Gastrocnemius medialis (tissue), 4 donors: ENCODE results near the gene TMEM53. TPM values are rescaled to one million over a fixed set of nuclear protein-coding genes. Genes with fewer than 3 reads are reported as not detected.

Source experiments
- ATAC-seq, 2 donors: fragments of 150-250 bp; one replicate each; pipeline ENCODE4 v1.9.1; 2016
- DNase-seq, 2 donors: peaks; one replicate each; pipeline ENCODE4 v3.0.0-alpha.2; 2019
- H3K27ac ChIP-seq, 4 donors: fragments of 200-600 bp; sonication (generic); 1 replicate in 1 of 4; 2 replicates in 3 of 4; pipeline ENCODE4 v1.5.1; 2016 to 2018; ENCODE audit warnings: mild to moderate bottlenecking in 2 of 4, moderate library complexity in 1 of 4
- H3K27me3 ChIP-seq, 3 donors: fragments of 200-600 bp; sonication (generic) in 2 of 3; 1 replicate in 1 of 3; 2 replicates in 2 of 3; pipeline versions ENCODE4 v1.5.1 to v1.6.0; 2016 to 2019; ENCODE audit warnings: mild to moderate bottlenecking in 1 of 3, moderate library complexity in 1 of 3
- H3K36me3 ChIP-seq, 2 donors: fragments of 200-600 bp; sonication (generic) in 1 of 2; one replicate each; pipeline ENCODE4 v1.5.1; 2017 to 2018
- H3K4me1 ChIP-seq, 2 donors: fragments of 200-600 bp; sonication (generic) in 1 of 2; one replicate each; pipeline ENCODE4 v1.5.1; 2016 to 2017; ENCODE audit warnings: mild to moderate bottlenecking in 2 of 2
- H3K4me3 ChIP-seq, 4 donors: fragments of 200-600 bp; sonication (generic) in 3 of 4; 1 replicate in 1 of 4; 2 replicates in 3 of 4; pipeline ENCODE4 v1.5.1; 2016 to 2019; ENCODE audit warnings: mild to moderate bottlenecking in 2 of 4
- H3K9me3 ChIP-seq, 3 donors: fragments of 200-600 bp; sonication (generic) in 2 of 3; 1 replicate in 1 of 3; 2 replicates in 2 of 3; pipeline ENCODE4 v1.5.1; 2016 to 2019
- POLR2A ChIP-seq, 2 donors: fragments of 450-650 bp; IDR thresholded peaks; one replicate each; pipeline ENCODE4 v1.6.1; 2017; ENCODE audit warnings: antibody characterized with exemption in 2 of 2, mild to moderate bottlenecking in 2 of 2, moderate library complexity in 2 of 2
- in situ Hi-C, 4 donors: fragments of 200-750 bp; cut with MboI; loops; one replicate each; pipeline versions ENCODE4 v1.15.0 to v1.8.0; 2017; ENCODE audit warnings: low sequenced_read_pairs in 4 of 4
- intact Hi-C: fragments of 100-400 bp; cut with DNase I; formaldehyde crosslinking; loops from one replicate; pipeline ENCODE4 v1.15.1; 2023; ENCODE audit warnings: low total_unique reads
- total RNA-seq, 4 donors: library from RNA; depleted of rRNA; stranded (reverse); fragments of >200 nt; gene quantifications; one replicate each; pipeline versions ENCODE4 v1.1.0 to v1.2.3, GENCODE V29; 2016
- TF ChIP-seq, protein P1 (sequence below), 5 experiments: fragments of 450-650 bp in 3 of 5; fragments of 200-600 bp in 2 of 5; sonication (generic) in 2 of 5; IDR thresholded peaks in 4 of 5; conservative IDR thresholded peaks in 1 of 5; 1 replicate in 4 of 5; 2 replicates in 1 of 5; pipeline ENCODE4 v1.5.1; 2016 to 2019; ENCODE audit warnings: antibody characterized with exemption in 5 of 5, mild to moderate bottlenecking in 3 of 5, moderate library complexity in 3 of 5

Gene TMEM53
- total RNA-seq, 4 donors from 2014 or later = 2.6 to 5.9 (median 4.2) TPM

GRCh38 chr1:44695671-44696070, 21.4 kb upstream of the TMEM53 start:
- no peaks in the 10 kb centered on the region for H3K27me3 ChIP-seq
- DNase-seq (no peak), ATAC-seq (no peak)
- no peak overlapping the region for H3K27ac ChIP-seq
- H3K36me3 ChIP-seq = no peaks in the 10 kb centered on the region
- in situ Hi-C loops (no loop called here), intact Hi-C loops (no loop called here)
- H3K9me3 ChIP-seq = no peaks in the 10 kb centered on the region
- H3K4me3 ChIP-seq = no peak overlapping the region
- H3K4me1 ChIP-seq = no peaks in the 10 kb centered on the region
- TF ChIP-seq, protein P1, sequence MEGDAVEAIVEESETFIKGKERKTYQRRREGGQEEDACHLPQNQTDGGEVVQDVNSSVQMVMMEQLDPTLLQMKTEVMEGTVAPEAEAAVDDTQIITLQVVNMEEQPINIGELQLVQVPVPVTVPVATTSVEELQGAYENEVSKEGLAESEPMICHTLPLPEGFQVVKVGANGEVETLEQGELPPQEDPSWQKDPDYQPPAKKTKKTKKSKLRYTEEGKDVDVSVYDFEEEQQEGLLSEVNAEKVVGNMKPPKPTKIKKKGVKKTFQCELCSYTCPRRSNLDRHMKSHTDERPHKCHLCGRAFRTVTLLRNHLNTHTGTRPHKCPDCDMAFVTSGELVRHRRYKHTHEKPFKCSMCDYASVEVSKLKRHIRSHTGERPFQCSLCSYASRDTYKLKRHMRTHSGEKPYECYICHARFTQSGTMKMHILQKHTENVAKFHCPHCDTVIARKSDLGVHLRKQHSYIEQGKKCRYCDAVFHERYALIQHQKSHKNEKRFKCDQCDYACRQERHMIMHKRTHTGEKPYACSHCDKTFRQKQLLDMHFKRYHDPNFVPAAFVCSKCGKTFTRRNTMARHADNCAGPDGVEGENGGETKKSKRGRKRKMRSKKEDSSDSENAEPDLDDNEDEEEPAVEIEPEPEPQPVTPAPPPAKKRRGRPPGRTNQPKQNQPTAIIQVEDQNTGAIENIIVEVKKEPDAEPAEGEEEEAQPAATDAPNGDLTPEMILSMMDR (IDR thresholded peaks at IDR 0.05 in 4 of 5, conservative IDR thresholded peaks at IDR 0.05 in 1 of 5) = no peak
- TF ChIP-seq POLR2A (IDR thresholded peaks at IDR 0.05) = no peak

DNA sequence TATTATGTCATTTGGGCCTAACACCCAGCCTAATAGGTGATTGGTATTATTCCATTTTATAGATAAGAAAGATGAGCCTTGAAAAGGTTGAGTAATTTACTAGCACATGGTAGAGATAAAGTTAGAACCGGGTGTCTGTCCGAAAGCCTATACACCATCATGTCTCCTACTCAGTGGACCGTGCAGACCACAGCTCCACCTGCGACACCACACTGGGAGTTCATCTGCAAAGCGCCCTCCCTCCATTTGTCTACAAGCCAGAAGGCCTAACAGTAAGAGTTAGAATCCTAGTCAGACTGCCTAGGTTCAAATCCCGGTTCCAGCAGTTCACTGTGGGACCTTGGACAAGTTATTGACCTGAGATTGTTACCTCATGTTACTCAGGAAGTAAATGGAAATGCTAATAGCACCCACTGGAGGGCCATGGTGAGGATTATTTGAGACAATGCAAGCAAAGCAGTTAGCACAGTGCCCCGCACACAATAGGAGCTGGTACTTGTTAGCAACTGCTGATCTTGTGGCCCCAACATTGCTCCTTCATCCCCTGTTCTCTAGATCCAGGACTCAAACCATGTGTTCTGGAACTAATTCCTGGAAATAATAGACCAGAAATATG, 20.7 kb upstream of the TMEM53 start:
- in situ Hi-C loops = no loop called here
- DNase-seq (no peak), ATAC-seq (no peak)
- TF ChIP-seq, protein P1 (IDR thresholded peaks at IDR 0.05 in 4 of 5, conservative IDR thresholded peaks at IDR 0.05 in 1 of 5) = no peak
- TF ChIP-seq POLR2A (IDR thresholded peaks at IDR 0.05) = no peak
- Histone ChIP-seq H3K4me3 (no peak overlapping the region), H3K4me1 (no peaks in the 10 kb centered on the region), H3K27ac (no peak overlapping the region), H3K9me3 (no peaks in the 10 kb centered on the region), H3K27me3 (no peaks in the 10 kb centered on the region), H3K36me3 (no peaks in the 10 kb centered on the region)
- intact Hi-C loops = no loop called here

DNA sequence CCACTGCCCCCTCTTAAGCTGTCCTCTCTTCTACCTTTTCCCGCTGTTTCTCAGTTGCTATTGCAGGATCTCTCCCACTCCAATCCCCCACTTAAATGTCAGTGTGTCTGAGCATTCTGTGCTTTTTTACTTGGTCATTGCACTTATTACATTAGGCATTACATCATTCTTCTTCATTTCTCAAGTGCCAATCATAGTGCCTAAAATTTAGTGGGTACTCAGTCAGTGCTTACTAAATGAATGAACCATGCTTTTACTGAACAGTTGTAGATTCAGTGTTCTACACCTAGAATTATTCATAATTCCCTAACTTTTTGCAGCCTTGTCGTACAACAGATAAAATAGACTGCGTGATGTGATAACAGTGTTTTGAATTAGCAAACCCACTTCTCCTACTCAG, 19.6 kb upstream of the TMEM53 start:
- TF ChIP-seq, protein P1 (IDR thresholded peaks at IDR 0.05 in 4 of 5, conservative IDR thresholded peaks at IDR 0.05 in 1 of 5) = no peak
- no peak for TF ChIP-seq POLR2A (IDR thresholded peaks at IDR 0.05)
- Histone ChIP-seq H3K27me3 (no peaks in the 10 kb centered on the region), H3K27ac (no peak overlapping the region), H3K36me3 (no peaks in the 10 kb centered on the region), H3K4me1 (no peaks in the 10 kb centered on the region), H3K4me3 (no peak overlapping the region), H3K9me3 (no peaks in the 10 kb centered on the region)
- DNase-seq = no peak
- intact Hi-C loops (no loop called here), in situ Hi-C loops (no loop called here)
- ATAC-seq = no peak

DNA sequence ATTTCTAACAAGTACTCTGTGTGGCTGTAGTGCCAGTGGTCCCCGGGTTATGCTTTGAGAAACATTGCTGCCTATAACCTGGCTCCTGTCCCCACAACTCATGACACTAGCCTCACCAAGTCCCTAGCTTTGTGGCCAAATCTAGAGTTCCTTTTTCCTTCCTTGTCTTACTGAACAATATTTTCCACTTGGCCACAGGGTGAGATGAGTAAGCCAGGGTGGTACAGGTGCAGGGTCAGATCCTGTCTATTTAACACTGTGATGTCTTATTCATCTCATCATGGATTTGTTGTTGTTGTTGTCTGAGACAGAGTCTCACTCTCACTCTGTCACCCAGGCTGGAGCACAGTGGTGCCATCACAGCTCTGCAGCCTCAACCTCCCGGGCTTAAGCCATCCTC, 18.9 kb upstream of the TMEM53 start:
- no peak overlapping the region for H3K27ac ChIP-seq
- H3K4me3 ChIP-seq = no peak overlapping the region
- no peak for TF ChIP-seq POLR2A (IDR thresholded peaks at IDR 0.05)
- TF ChIP-seq, protein P1 (IDR thresholded peaks at IDR 0.05 in 4 of 5, conservative IDR thresholded peaks at IDR 0.05 in 1 of 5) = no peak
- no peaks in the 10 kb centered on the region for H3K36me3 ChIP-seq
- in situ Hi-C loops (no loop called here), intact Hi-C loops (no loop called here)
- H3K4me1 ChIP-seq = no peaks in the 10 kb centered on the region
- H3K9me3 ChIP-seq = no peaks in the 10 kb centered on the region
- ATAC-seq = no peak
- H3K27me3 ChIP-seq = no peaks in the 10 kb centered on the region
- DNase-seq = no peak

DNA sequence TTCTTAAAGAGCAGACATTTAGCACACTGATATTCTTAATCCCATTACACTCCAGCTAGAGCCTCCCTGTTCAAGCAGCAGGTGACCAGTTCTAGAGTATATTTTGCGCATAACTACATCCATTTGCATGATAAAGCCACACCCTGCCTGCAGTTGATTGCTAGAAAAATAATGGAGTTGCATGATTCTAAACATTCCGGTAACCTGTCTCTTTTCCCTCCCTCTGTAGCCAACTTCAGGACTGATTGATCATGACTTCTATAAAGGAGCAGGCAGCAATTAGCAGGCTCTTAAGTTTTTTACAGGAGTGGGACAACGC, 15.1 kb upstream of the TMEM53 start:
- H3K27ac ChIP-seq = no peak overlapping the region
- intact Hi-C loops (no loop called here), in situ Hi-C loops (no loop called here)
- H3K9me3 ChIP-seq = no peaks in the 10 kb centered on the region
- DNase-seq (no peak), ATAC-seq (no peak)
- H3K4me1 ChIP-seq = no peaks in the 10 kb centered on the region
- no peaks in the 10 kb centered on the region for H3K27me3 ChIP-seq
- no peaks in the 10 kb centered on the region for H3K36me3 ChIP-seq
- H3K4me3 ChIP-seq = no peak overlapping the region
- TF ChIP-seq, protein P1 (IDR thresholded peaks at IDR 0.05 in 4 of 5, conservative IDR thresholded peaks at IDR 0.05 in 1 of 5) = no peak
- TF ChIP-seq POLR2A (IDR thresholded peaks at IDR 0.05) = no peak
